Measurements from ENCODE around the gene FBXO34.
"Not testable (repeated sequence)": the region's sequence is repeated elsewhere in the genome, so short reads cannot be mapped to it uniquely, and the experiment has no call there.

FBXO34 gene

GRCh38 chr14:55309761-55310365, 38.6 kb downstream of the FBXO34 start:
- no peak for DNase-seq (ENCODE audit: low read depth)

DNA sequence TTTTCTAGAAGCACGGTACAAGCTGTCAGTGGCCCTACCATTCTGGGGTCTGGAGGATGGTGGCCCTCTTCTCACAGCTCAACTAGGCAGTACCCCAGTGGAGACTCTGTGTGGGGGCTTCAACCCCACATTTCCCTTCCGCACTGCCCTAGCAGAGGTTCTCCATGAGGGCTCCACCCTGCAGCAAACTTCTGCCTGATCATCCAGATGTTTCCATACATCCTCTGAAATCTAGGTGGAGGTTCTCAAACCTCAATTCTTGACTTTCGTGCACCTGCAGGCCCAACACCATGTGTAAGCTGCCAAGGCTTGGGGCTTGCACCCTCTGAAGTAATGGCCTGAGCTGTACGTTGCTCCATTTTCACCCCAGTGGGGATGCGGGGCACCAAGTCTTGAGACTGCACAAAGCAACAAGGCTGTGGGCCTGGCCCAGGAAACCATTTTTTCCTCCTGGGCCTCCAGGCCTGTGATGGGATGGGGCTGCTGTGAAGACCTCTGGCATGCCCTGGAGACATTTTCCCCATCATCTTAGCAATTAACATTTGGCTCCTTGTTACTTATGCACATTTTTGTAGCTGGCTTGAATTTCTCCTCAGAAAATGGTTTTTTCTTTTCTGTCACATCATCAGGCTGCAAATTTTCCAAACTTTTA, 41.3 kb downstream of the FBXO34 start:
- DNase-seq (ENCODE audit: low read depth), result not testable (repeated sequence)

- DNase-seq (ENCODE audit: low read depth), result no peak
These were observed 42.3 kb downstream of the FBXO34 start for GRCh38 chr14:55313480-55313879.

DNA sequence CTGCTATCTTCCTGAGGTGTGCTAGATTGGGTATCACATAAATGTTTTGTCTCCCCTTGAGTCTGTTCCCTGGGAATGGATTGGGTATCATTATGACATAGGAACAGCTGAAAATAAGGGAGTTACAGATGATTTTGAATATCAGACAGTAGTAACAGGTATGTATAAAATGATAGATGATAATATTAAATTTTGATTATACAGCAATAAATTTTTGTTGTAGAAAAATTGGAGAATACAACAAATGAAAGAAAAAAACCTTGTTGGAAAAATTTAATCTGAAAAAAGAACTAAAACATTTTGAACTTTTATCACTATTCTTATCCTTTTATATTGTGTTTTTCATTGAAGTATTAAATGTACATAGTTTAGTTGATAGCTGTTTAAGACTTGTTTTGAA, 43.2 kb downstream of the FBXO34 start:
- DNase-seq (ENCODE audit: low read depth), result no peak

- DNase-seq (ENCODE audit: low read depth), result no peak
These were observed 45.3 kb downstream of the FBXO34 start for GRCh38 chr14:55316564-55316963.

DNA sequence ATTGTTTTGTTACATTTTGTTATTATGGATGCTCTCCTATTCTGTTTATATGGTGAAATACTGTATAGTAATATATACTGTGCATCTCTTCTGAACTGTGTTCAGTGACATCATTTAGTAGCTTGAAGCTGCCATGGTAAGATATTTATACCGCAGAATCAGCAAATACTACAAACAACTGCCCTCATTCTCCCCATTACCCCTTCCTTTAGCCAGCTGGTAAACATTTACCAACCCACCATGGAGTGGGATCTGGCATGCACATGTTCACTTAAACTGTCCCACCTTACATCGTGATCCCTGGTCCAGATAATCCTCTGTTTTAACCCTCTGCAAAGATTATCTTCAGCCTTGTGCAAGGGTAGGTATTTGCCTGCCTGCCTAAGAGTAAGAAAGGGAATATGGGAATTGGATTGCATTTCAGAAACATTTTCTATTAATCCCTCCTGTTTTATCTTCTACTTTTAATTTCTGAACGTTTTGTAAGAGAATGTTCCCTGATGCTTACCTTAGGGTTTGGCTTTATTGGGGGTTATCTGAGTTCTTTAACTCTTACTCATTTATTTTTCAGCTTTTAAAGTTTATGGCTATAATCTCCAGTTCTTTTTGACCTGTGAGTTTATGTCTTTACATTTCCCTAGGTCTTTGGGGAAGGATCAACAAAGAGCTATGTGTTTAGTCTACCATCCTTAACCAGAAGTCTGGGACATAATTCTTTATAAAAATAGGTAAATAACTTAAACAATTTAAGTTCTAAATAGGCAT, 46.5 kb downstream of the FBXO34 start:
- no peak for DNase-seq (ENCODE audit: low read depth)

- no peak for DNase-seq (ENCODE audit: low read depth)
These were observed 47.5 kb downstream of the FBXO34 start for GRCh38 chr14:55318694-55319093.

DNA sequence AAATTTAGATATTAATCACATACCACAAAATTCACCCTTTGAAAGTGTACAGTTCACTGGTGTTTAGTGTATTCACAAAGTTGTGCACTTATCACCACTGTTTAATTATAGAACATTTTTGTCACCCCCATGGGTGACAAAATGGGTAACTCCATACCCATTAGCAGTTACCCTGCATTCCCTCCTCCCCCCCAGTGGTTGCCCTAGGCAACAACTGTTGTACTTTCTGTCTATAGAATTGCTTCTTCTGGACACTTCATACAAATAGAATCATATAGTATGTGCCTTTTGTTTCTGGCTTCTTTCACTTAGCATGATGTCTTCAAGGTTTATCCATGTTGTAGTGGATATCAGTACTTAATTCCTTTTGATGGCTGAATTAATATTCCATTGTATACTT, 52.7 kb downstream of the FBXO34 start:
- no peak for DNase-seq (ENCODE audit: low read depth)

- DNase-seq (ENCODE audit: low read depth), result no peak
These were observed 53.6 kb downstream of the FBXO34 start for GRCh38 chr14:55324812-55325211.

GRCh38 chr14:55327179-55327578, 56.0 kb downstream of the FBXO34 start:
- DNase-seq (ENCODE audit: low read depth), result no peak

GRCh38 chr14:55328317-55328716, 57.1 kb downstream of the FBXO34 start:
- no peak for DNase-seq (ENCODE audit: low read depth)

DNA sequence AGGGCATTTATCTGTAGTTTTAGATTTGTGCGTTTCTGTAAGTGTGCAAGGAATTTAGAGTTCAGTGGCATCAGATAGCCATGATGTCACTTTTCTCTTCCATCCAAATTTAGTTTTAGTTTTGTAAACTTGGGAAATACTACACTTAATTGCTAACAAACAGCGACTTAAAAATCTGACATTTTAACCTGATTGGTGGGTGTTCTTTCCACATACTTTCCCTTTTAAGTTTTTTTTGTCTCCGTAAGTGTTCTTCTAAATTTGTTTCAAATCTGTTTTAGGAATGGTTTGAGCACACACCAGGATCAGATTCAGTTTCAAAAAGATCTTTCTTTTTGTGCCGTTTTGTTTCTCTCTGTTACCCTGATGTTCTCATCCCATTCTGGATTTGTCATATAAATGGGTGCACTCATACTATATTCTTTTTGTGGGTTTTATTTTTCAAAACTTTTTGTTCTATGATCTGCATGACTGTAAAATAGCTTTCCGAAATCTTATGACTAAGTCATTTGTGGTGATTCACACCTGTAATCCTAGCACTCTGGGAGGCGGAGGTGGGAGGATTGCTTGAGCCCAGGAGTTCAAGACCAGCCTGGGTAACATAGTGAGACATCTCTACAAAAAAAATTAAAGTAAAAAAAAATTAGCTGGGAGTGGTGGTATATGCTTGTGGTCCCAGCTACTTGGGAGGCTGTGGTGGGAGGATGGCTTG, 58.9 kb downstream of the FBXO34 start:
- no peak for DNase-seq (ENCODE audit: low read depth)

GRCh38 chr14:55332654-55333570, 61.7 kb downstream of the FBXO34 start:
- no peak for DNase-seq (ENCODE audit: low read depth)

- no peak for DNase-seq (ENCODE audit: low read depth)
These were observed 62.7 kb downstream of the FBXO34 start for GRCh38 chr14:55333711-55334485.

DNA sequence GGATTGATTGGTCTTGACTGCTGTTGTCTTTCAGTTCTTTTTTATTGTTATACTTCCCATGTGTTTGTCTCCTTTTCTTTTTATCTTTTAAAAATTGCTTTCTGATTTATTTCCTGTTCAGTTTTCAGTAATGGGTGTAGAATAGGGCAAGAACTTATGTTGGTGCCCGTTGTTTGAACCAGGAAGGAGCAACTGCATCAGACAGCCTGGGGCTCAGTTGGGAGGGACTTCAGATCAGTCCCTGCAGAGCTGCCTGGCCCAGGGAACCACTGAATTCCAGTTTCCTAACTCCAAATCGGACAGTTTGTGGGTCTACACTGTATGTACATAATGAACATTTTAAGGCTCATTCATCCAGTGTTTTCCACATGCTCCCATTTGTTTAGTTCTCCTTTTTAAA, 64.9 kb downstream of the FBXO34 start:
- DNase-seq (ENCODE audit: low read depth), result no peak

DNA sequence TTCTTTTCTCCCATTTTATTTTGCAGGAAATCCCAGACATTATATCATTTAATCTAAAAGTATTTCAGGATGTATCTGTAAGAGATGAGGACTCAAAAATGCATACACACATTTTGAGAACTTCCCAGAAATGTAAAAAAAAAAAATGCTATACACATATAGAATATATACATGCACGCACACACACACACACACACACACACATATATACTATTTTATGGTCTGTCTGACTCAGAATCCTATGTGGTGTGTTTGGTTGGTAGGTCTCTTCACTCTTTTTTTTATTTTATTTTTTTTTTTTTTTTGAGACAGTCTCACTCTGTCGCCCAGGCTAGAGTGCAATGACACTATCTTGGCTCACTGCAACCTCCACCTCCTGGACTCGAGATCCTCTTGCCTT, 65.5 kb downstream of the FBXO34 start:
- no peak for DNase-seq (ENCODE audit: low read depth)

DNA sequence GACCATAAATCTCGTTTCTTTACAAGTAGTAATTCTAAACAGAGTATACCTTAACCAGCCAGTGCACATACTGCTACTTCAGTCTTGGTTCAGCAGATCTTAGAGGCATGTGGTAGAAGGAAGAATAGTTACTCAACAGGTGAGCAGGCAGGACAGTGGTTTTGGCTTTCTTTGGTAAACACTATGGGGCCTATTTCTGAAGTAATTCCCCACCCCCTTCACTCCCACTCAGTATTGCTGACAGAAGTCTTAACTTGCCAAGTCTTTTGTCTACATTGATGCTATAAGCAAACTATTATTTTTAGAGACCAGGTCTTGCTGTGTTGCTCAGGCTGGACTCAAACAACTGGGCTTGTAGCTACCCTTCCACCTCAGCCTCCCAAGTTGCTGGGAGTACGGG, 68.5 kb downstream of the FBXO34 start:
- DNase-seq (ENCODE audit: low read depth), result no peak

GRCh38 chr14:55340482-55340881, 69.3 kb downstream of the FBXO34 start:
- no peak for DNase-seq (ENCODE audit: low read depth)

- no peak for DNase-seq (ENCODE audit: low read depth)
These were observed 70.6 kb downstream of the FBXO34 start for GRCh38 chr14:55341781-55342180.

DNA sequence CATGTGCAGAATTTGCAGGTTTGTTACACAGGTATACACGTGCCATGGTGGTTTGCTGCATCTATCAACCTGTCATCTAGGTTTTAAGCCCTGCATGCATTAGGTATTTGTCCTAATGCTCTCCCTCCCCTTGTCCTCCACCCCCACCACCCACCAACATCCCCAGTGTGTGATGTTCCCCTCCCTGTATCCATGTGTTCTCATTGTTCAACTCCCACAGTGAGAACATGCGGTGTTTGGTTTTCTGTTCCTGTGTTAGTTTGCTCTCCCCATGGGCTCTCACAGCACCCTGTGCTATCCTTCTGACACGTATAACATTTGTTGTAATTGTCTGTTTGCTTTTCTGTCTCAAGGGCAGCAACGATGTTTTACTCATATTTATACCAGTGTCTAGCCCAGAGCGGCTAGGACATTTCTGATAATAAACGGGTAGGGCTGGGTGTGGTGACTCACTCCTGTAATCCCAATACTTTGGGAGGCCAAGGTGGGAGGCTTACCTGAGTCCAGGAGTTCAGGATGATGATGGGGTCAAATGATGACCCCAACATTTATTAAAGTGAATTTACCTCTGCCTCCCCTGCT, 73.5 kb downstream of the FBXO34 start:
- not testable (repeated sequence) for DNase-seq (ENCODE audit: low read depth)
